Tibial nerve (tissue), 4 donors: Measurements from ENCODE around the gene FANCC. TPM values are rescaled to one million over a fixed set of nuclear protein-coding genes. Genes with fewer than 3 reads are reported as not detected.

Source experiments
- DNase-seq, 2 donors: peaks; one replicate each; pipeline ENCODE4 v3.0.0-alpha.2; 2019; ENCODE audit warnings: low spot score in 2 of 2
- H3K27ac ChIP-seq, 4 donors: fragments of 200-600 bp; sonication (generic) in 3 of 4; one replicate each; pipeline ENCODE4 v1.5.1; 2017 to 2019; ENCODE audit warnings: mild to moderate bottlenecking in 1 of 4
- H3K27me3 ChIP-seq, 2 donors: fragments of 200-600 bp; sonication (generic) in 1 of 2; one replicate each; pipeline versions ENCODE4 v1.5.1 to v1.6.0; 2017 to 2019
- H3K36me3 ChIP-seq, 3 donors: fragments of 200-600 bp; sonication (generic); one replicate each; pipeline ENCODE4 v1.5.1; 2018 to 2019
- H3K4me1 ChIP-seq, 4 donors: fragments of 200-600 bp; sonication (generic) in 3 of 4; one replicate each; pipeline ENCODE4 v1.5.1; 2017 to 2019
- H3K4me3 ChIP-seq, 4 donors: fragments of 200-600 bp; sonication (generic) in 3 of 4; one replicate each; pipeline ENCODE4 v1.5.1; 2017 to 2019; ENCODE audit warnings: mild to moderate bottlenecking in 1 of 4, moderate library complexity in 1 of 4
- H3K9me3 ChIP-seq, 4 donors: fragments of 200-600 bp; sonication (generic) in 3 of 4; one replicate each; pipeline ENCODE4 v1.5.1; 2017 to 2019
- EP300 ChIP-seq, 2 donors: sonication (generic); formaldehyde crosslinking; IDR thresholded peaks; one replicate each; pipeline ENCODE4 v1.6.1; 2017; ENCODE audit warnings: antibody characterized with exemption in 2 of 2, mild to moderate bottlenecking in 1 of 2
- POLR2A ChIP-seq, 2 donors: fragments of 450-650 bp; IDR thresholded peaks; one replicate each; pipeline ENCODE4 v1.6.1; 2017; ENCODE audit warnings: antibody characterized with exemption in 2 of 2, mild to moderate bottlenecking in 2 of 2, moderate library complexity in 2 of 2
- WGBS, 2 donors: methylation state at CpG; one replicate each; pipeline ENCODE4 v1.1.5; 2018; 5-methylcytosine and 5-hydroxymethylcytosine counted together
- total RNA-seq, 4 donors: library from RNA; depleted of rRNA; stranded (reverse); fragments of >200 nt; gene quantifications; one replicate each; pipeline ENCODE4 v1.1.0, GENCODE V29; 2016
- TF ChIP-seq, protein P1 (sequence below), 5 experiments: fragments of 200-600 bp in 3 of 5; fragments of 450-650 bp in 2 of 5; sonication (generic) in 3 of 5; IDR thresholded peaks; one replicate each; pipeline ENCODE4 v1.5.1; 2016 to 2019; ENCODE audit warnings: antibody characterized with exemption in 5 of 5, mild to moderate bottlenecking in 3 of 5, moderate library complexity in 2 of 5

FANCC gene, protein sequence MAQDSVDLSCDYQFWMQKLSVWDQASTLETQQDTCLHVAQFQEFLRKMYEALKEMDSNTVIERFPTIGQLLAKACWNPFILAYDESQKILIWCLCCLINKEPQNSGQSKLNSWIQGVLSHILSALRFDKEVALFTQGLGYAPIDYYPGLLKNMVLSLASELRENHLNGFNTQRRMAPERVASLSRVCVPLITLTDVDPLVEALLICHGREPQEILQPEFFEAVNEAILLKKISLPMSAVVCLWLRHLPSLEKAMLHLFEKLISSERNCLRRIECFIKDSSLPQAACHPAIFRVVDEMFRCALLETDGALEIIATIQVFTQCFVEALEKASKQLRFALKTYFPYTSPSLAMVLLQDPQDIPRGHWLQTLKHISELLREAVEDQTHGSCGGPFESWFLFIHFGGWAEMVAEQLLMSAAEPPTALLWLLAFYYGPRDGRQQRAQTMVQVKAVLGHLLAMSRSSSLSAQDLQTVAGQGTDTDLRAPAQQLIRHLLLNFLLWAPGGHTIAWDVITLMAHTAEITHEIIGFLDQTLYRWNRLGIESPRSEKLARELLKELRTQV
- 10 to 100 TPM in 2 of 4 donors, 1 to 10 TPM in 2; 6.5 to 12.6 (median 10.2) TPM for total RNA-seq

DNA sequence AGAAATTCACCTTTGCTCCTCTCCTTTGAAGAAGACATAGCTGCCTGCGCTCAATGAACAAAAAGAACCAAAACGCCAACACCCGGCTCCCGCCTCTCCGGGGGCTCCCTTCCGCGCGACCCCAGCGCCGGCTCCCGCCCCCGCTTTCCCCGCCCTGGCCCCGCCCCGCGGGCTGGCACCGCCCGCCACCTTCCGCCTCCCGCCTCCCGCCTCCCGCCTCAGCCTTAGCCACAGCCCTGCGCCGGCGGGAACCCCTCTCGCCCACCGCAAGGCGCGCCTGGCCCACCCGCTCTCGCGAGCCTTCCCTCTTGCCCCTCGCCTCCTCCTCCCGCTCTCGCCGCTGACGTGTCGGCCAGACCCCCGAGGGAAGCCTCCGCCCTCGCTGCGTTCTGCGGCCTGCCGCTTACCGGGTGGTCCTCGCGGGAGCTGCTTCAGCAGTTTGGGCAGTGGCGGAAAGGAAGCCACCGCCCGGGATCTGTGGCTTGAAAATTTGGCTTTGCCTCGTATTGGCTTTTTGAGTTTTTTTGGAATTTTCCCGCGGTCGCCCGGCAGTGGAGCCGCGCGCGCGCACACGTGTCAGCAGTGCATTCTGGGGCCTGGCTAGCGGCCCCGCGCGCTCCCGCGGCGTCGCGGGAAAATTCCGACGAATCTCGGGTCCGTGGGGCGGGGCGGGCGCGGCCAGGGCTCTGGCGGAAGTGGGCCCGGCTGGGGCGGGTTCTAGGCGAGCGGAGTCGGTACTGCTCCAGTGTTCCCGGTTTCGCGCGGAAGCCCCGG is at the start of gene FANCC:
TSS of gene FANCC (minus strand) at position 591 of the 774 bp plus-strand sequence. CDS start 68,418 bp downstream, outside the sequence.
- H3K27ac ChIP-seq, result peak within 1 kb of the TSS; percentile 88 to 92 (median 91)
- TF ChIP-seq EP300 (IDR thresholded peaks at IDR 0.05), result peak in 1 of 2 donors; percentile 72
- TF ChIP-seq POLR2A (IDR thresholded peaks at IDR 0.05), result peak in 1 of 2 donors; percentile 12
- TF ChIP-seq, protein P1, sequence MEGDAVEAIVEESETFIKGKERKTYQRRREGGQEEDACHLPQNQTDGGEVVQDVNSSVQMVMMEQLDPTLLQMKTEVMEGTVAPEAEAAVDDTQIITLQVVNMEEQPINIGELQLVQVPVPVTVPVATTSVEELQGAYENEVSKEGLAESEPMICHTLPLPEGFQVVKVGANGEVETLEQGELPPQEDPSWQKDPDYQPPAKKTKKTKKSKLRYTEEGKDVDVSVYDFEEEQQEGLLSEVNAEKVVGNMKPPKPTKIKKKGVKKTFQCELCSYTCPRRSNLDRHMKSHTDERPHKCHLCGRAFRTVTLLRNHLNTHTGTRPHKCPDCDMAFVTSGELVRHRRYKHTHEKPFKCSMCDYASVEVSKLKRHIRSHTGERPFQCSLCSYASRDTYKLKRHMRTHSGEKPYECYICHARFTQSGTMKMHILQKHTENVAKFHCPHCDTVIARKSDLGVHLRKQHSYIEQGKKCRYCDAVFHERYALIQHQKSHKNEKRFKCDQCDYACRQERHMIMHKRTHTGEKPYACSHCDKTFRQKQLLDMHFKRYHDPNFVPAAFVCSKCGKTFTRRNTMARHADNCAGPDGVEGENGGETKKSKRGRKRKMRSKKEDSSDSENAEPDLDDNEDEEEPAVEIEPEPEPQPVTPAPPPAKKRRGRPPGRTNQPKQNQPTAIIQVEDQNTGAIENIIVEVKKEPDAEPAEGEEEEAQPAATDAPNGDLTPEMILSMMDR (IDR thresholded peaks at IDR 0.05), result peak in 1 of 5 experiments; percentile 4
- H3K4me1 ChIP-seq, result peaks cover 0 to 19% (median 4%) of the 10 kb centered on the region in 4 donors
- no peaks in the 10 kb centered on the region for H3K36me3 ChIP-seq
- H3K27me3 ChIP-seq, result no peaks in the 10 kb centered on the region
- no peaks in the 10 kb centered on the region for H3K9me3 ChIP-seq
- 0% methylated on average over 53 to 80 of the region's 89 CpGs for WGBS, 2 donors
- DNase-seq, result peak; percentile 87 to 89
- H3K4me3 ChIP-seq, result peak within 1 kb of the TSS; percentile 74 to 99 (median 90)

DNA sequence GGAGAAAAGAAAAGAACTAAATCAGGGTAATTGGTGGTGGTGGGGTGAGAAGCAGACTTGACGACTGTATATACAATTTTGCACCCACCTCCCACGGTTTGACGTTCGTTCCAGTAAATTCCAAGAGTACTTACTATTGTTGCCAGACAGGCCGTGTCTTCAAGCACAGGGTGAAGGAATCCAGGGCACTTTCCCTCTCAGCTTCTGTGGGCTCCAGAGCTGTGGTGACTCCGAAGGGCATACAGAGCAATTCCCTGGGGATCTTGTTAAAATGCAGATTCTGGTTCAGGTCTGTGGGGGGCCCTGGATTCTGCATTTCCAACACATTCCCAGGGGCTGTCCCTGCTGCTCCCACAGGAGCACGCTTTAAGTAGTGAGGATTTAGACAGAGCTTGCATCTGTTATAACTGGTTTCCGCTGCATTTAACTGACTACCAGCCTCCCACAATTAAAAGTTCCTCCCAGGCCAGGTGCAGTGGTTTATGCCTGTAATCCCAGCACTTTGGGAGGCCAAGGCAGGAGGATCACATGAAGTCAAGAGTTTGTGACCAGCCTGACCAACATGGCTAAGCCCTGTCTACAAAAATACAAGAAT is 49.3 kb upstream of the FANCC start:
- Histone ChIP-seq H3K9me3 (no peaks in the 10 kb centered on the region), H3K27ac (no peak overlapping the region), H3K36me3 (no peaks in the 10 kb centered on the region), H3K27me3 (no peaks in the 10 kb centered on the region), H3K4me3 (no peak overlapping the region), H3K4me1 (no peaks in the 10 kb centered on the region)
- WGBS, 2 donors, result 62 to 74% methylated on average over 8 of the region's 8 CpGs
- no peak for DNase-seq
- no peak for TF ChIP-seq POLR2A (IDR thresholded peaks at IDR 0.05)
- no peak for TF ChIP-seq EP300 (IDR thresholded peaks at IDR 0.05)
- TF ChIP-seq, protein P1 (IDR thresholded peaks at IDR 0.05), result no peak

DNA sequence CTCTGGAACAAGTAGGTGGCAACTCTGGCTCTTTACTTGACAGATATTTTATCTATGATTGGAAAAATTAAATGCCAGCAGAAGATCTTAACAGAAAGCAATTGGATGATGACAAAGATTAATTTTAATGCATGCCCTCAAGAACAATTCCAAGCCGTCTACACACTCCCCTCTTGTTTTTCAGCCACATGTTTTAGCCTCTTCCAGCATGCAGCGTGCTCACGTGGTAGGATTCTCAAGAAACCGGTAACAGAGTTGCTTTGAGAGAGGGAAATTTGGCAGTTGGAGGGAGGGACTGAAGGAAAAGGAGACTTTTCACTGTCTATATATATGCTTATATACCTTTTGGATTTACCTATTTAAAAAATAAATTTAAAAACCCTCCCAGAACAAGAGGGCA is 48.3 kb upstream of the FANCC start:
- TF ChIP-seq EP300 (IDR thresholded peaks at IDR 0.05) (no peak), POLR2A (IDR thresholded peaks at IDR 0.05) (no peak)
- TF ChIP-seq, protein P1 (IDR thresholded peaks at IDR 0.05), result no peak
- Histone ChIP-seq H3K27ac (no peak overlapping the region), H3K4me1 (no peaks in the 10 kb centered on the region), H3K9me3 (no peaks in the 10 kb centered on the region), H3K36me3 (no peaks in the 10 kb centered on the region), H3K27me3 (no peaks in the 10 kb centered on the region), H3K4me3 (no peak overlapping the region)
- DNase-seq, result no peak
- WGBS, 2 donors, result 68 to 69% methylated on average over 4 of the region's 4 CpGs

DNA sequence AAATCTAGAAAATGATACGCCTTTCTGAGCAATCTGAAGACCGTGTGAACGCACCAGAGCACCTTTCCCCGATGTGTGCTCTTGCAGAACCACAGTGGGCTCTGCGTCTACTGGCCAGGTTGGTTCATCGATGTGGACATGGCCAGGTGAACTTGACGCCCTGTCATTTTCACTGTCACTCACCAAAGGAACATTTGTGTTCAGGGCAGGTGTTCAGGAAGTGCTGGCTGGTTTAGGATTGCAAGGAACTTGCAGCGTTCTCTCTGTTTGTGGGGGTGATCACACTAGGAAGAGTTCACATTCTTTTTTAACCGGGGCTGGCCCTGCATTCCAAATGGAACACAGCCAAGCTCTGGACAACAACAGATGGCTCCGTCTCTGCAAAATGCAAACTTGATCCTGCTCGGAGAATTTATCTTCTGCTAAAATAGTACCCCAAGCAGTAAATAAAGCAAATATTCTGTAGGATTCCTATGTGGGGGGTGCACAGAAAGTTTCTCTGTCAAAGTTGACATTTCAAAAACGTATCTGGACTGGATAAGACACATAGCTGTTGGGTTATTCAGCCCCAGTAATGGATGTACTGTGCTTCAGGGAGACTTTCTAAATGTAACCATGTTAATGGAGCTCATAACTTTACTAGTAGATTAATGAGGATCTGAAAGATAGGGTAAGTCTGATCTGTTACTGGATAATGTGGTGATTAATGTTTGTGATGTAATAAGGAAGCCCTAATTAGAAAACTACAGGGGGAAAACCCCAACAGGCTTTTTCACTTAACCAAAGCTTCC is 45.7 kb upstream of the FANCC start:
- 51 to 57% methylated on average over 12 of the region's 12 CpGs for WGBS, 2 donors
- TF ChIP-seq POLR2A (IDR thresholded peaks at IDR 0.05) (no peak), EP300 (IDR thresholded peaks at IDR 0.05) (no peak)
- TF ChIP-seq, protein P1 (IDR thresholded peaks at IDR 0.05), result no peak
- no peak for DNase-seq
- Histone ChIP-seq H3K9me3 (no peaks in the 10 kb centered on the region), H3K36me3 (no peaks in the 10 kb centered on the region), H3K27me3 (no peaks in the 10 kb centered on the region), H3K4me3 (no peak overlapping the region), H3K27ac (no peak overlapping the region), H3K4me1 (no peaks in the 10 kb centered on the region)
